Inflammatory macrophage treated with lipopolysaccharide for 4 hours (primary cell): ENCODE data around the gene RNMT.
"Not testable (repeated sequence)": the region's sequence is repeated elsewhere in the genome, so short reads cannot be mapped to it uniquely, and the experiment has no call there.

Experiments
- DNase-seq: peaks from one replicate; pipeline ENCODE4 v3.0.0-alpha.2; 2020

The RNMT gene

DNA sequence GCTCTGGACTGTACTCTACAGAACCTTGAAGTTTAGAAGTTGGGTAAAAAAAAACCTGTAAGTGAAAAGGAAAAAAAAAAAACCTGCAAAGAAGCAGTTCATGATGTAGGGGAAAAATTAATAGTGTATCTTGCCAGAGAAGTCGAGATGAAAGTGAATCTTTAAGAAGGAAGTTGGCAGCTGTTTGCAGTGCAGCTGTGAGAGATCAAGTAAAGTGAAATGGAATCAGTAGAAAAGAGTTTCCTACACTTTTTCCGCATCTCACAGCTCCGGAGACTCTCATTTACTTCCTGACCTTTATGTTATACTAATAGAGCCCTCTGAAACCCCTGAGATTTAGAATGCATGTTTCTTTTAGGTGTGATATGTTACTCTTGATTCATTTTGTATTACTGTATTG lies 19.2 kb downstream of the RNMT start:
- no peak for DNase-seq

DNA sequence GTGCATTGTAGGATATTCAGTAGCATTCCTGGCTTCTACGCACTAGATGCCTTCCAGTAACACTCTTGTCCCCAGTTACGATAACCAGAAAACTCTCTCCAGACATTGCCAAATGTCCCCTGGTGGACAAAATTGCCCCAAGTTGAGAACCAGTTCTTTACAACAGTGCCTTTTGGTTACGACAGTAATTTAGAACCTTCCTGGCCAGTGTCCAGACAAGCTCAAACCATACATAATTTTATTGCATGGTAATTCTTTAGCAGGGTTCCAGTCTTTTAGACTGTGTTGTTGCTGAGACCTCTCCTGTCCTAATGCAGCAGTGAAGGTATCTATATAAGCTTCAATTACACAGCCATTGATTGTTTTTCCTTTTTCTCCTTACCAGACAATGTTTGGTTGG lies 20.2 kb downstream of the RNMT start:
- DNase-seq, result no peak

DNA sequence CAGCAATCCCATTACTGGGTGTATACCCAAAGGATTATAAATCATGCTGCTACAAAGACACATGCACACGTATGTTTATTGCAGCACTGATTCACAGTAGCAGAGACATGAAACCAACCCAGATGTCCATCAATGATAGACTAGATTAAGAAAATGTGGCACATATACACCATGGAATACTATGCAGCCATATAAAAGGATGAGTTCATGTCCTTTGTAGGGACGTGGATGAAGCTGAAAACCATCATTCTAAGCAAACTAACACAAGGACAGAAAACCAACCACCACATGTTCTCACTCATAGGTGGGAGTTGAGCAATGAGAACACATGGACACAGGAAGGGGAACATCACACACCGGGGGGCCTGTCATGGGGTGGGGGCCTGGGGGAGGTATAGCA lies 25.1 kb downstream of the RNMT start:
- DNase-seq, result not testable (repeated sequence)

DNA sequence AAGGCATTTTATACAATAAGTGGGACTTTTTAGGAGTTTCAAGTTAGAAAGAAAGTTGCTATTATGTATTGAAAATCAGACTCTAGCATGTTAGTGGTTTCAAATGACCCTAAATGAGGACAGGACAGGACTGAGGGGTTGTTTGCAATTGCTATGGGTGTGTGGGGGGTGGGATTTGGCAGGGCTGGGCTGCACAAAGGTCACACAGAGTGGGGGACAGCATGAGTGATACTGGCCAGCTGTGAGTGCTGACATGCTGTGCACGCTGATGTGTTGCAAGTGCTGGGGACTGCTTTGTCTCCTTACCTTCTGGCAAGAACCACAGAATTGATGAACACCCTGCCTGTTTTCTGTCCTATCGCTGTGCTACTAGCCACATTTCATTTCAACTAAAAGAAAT lies 29.8 kb downstream of the RNMT start:
- DNase-seq, result no peak

DNA sequence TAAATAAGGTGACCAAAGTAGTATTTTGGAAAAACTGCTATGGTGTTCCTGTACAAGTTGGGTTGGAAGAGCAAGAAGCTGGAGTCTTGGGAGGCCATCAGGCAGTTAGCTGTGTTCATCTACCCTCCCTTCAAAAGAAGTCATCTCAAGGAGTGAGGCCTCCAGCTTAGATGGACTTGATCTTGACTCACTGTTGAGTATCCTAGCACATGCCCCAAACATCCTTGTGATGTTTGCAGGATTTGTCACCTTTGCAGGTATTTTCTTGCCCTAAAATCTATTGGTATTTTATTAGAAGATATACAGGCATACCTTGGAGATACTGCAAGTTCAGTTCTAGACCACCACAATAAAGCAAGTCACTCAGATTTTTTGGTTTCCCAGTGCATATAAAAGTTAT lies 30.2 kb downstream of the RNMT start:
- DNase-seq, result no peak

DNA sequence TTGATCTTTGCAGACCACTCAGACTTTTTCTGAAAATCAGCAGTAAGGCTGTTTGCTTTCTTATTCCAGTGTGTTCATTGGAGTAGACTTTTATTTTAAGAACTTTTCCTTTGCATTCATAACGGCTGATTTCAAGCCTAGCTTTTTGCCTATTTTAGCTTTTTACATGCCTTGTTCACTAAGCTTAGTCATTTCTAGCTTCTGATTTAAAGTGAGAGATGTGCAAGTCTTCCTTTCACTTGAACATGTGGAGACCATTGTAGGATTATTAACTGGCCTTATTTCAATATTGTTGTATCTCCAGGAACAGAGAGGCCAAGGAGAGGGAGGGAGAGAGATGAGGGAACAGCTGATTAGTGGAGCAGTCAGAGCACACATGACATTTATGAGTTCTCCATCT lies 32.1 kb downstream of the RNMT start:
- no peak for DNase-seq

DNA sequence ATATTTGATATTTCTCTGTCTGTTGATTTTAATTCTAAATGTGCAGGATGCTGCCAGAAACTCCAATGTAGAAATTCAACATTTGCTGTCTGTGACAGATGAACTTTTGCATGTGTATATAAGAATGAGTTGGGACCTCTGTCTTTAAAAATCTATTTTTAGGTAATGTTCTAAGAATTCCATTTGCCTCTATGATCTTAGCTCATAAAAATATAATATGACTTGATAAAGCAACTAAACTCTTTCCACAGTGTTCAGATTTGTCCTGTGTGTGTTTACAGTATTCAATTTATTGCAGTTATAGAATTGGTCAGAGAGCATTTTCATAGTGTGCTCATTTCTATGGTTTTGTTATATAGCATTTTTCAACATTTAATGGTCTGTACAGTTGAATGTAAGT lies 33.6 kb downstream of the RNMT start:
- DNase-seq, result no peak

DNA sequence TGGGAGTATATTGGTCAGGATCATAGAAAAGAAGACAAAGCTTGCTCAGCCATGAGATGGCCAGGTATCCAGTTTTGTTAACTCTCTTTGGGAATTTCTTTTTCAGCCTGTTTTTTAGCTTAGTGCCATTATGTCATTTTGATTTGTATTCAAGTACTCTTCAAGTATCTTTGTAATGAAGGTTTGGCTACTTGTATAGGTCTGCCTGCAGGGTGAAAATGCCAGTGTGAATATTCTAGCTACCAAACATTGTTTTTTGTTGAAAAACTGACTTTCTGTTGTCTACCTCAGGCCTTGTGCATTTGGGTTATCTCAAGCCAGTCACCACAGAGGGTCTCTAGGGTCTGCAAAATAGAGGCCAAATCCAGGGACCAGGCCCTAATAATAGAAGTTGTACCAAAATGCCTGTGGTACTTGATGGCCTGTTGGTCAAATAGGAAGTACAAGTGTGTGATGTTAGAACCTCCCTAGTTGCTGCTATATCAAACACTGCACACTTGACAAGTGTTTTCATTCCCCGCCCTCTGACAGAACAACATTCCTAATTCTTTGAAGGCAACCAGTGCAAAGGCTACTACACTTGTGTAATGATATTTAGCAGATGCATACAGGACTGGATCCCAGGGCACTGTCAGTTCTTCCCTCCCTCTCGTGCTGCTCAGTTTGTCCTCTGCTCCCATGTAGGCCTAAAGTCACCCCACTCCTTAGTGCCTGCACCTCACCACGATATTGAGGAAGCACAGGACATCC lies 36.4 kb downstream of the RNMT start:
- no peak for DNase-seq

DNA sequence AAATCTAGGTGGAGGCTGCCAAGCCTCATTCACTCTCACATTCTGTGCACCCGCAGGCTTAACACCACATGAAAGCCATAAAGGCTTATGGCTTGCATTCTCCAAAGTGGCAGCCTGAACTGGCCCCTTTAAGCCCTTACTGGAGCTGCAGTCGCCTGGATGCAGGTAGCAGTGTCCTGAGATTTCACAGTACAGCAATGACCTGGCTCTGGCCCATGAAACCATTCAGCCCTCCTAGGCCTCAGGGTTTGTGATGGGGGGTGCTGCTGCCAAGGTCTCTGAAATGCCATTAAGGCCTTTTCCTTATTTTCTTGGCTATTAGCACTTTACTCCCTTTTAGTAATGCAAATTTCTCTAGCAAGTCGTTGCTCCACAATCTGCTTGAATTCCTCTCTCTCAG lies 48.6 kb downstream of the RNMT start:
- no peak for DNase-seq

DNA sequence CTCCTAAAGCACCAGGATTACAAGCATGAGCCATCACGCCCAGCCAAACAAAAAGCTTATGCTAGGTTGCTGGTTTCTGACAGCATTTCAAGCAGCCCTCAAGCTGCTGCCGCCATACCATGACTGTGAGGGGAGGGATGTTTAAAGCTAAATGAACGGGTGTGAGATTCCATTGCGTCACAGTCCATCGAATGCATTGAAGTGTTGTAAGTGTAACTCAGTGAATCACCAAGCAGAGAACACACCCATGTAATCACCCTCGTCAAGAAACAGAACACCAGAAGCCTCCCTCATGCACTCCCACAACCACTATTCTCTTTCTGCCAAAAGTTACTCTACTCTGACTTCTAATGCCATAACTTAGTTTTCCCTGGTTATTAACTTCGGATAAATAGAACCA lies 64.7 kb downstream of the RNMT start:
- no peak for DNase-seq

DNA sequence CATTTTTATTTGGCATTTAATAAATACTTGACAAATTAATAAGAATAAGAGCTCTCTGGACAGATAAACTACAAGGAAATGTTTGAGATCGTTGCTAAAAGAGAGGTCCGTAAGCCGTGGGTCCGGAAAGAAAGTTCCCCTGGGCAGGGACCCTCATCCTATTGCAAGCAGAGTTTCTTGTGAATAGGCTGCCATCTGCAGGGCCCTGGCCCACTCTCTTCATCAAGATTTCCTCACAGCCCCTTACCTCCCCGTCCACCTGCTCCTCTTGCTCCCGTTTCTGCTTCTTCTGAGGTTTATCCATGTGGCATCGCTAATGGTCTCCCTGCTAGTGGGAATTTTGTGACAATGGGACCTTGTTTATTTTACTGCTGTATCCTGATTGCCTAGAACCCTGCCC lies 67.3 kb downstream of the RNMT start:
- no peak for DNase-seq

DNA sequence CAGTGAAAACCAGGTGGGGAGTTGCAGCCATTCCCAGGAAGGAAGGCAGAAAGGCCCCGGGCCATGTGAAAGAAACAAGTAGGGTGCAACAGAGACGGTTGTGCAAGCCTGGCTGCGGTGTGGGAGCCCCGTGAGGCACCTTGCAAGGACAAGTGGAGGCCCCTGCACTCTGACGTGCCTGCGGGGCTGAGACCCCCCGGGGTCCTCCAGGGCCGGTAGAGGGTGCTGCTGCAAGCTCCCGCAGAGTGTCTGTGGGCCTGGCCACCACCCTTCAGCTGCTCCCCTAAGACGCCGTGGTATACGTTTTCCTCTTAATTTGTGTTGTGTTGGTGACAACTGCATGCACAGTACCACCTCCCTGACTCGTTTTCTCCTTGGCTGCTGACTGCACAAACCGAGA lies 70.0 kb downstream of the RNMT start:
- no peak for DNase-seq

DNA sequence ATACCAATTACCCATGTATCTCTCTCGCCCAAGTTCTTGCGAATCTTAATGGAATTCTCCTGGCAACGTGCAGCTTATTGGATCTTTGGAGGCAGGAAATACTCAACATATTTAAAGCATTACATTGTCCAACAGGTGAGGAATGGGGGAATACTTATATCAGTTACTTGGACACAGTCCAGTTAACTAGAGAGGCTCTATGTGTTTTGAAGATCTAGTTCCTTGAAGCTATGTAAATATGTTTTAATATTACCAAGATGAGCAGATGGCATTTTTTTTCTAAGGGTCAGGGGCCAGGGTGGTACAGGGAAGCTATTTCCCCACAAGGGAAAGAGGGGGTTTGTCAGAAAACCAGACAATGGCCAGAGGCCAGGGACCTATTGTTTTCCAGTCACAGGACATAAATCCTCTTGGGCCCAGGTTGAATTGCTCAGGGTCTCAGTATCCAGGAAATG lies 70.7 kb downstream of the RNMT start:
- DNase-seq, result no peak

DNA sequence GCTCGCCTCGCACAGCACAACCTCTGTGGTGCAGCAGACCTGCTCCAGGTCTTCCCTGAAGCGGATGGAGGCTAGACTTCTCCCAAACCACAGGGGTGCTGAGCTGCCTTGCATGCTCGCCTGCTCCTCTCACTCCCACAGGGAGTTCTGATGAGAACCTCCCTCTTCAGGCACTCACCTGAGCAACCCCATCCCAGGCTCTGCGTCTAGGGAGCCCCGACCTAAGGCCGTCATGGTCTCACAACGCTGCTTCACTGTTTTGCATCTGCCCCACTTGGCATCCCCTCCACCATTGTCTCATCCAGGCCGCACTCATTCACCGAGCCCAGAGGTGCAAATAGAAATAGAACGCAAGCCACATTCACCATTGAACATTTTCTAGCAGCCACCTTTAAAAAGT lies 72.9 kb downstream of the RNMT start:
- no peak for DNase-seq

DNA sequence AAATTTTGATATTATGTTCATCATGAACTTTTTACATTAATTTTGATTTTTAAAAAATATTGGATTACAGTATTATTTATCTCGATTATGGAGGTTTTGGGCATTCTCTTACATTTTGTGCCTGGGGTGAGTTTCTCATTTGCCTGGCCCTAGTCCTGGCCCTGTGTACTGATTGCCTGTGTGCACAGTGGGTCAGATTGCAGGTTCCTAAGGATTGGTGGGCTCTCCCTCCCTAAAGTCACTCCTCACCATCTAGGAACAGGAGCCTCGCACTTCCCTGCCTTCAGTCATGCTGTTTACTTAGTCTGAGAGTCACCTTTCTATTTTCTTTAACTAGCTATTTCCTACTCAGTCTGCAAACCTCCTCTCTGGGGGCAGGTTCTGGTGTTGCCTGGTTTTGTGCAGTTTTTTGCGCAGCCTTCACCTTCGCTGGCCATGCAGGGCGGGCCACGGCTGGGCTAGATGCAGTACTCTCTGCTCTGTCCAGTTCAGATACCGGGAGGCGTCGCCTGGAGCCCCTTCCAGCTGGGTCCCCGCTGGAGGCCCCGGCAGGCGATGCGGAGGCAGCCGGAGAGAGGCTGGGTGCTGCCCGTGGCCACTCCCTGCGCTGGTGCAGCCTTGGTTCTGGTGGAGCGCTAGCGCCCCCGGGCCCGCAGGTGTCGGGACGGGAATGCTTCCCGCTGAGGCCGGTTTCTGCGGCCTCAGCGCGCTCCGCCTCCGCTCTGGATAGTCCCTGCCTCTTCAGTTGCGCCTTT lies 74.2 kb downstream of the RNMT start:
- DNase-seq, result peak; percentile 48

DNA sequence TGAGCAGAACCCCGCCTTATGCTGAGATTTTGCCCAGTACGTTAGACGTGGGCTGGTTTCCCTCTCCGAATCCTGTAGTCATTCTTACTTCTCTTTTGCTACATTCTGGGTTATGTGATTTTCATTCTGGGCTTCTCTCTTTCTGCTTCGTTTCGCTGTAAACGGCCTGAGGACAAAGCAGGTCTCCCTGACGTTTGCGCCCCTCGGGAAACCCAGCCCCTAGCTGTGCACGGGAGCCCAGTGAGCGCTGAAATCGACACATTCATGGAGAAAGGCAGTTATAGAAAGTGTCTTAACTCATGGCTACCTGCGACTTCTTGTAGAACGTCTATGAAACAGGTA lies 74.8 kb downstream of the RNMT start:
- no peak for DNase-seq

DNA sequence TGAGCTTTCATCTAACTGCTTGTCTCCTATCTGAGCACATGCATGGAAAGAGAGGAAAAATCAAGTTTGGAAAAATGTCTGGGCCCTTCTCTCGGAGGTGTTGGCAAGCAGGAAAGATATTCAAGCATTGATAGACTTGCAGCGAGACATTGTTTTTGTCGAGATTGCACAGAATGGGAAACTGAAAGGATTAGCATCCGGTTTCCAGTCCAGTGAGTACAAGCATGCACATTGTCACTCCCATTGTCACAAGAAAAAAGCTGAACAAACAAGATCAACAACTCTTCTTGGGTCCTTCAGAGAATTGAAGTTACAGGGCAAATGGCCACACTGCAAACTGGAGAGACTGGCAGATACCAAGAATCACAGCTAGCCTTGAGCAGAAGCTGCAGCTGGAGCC lies 77.8 kb downstream of the RNMT start:
- no peak for DNase-seq

DNA sequence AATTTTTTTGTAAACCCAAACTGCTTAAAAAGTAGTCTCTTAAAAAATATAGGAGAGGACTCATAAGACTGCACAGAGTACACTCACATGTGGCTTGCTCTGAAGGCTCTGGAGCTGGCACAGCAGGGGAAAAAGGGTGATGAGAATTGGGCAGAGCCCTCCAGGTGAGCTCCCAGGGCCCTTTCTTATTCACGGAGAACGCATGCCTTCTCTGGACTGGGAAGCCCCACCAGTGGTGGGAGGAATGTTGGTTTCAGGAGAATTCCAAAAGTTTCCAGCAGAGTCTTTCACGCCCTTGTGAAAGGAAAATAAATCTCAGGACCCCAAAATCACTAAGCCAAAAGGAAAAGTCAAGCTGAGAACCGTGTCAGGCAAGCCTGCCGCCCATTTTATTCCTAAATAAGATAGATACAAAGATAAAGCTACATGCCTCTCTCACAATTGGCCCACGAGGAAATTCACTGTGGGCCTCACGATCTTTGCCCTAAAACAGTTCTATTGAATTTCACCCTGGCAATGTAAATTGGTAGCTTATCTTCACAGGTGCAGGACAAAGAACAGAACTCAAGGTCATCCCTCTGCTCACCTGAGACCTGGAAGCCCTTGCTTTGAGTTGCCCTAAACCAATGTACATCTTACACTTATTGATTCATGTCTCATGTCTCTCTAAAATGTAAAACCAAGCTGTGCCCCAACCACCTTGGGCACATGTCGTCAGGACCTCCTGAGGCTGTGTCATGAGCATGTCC lies 82.0 kb downstream of the RNMT start:
- DNase-seq, result no peak

DNA sequence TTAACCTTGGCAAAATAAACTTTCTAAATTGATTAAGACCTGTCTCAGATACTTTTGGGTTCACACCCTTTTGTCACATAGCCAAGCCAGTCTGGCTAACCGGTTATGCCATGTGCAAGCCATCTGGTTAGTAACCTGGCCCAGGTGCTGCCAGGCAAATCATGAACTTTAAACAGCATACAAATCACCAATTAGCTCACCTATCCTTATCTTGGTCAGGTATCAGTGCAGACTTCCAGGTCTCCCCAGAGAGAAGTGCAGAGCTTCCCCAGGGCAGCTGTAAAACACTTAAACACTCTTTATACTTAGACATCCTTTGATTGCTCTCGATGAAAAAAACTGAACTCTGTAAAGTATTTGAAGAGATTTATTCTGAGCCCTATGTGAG lies 82.6 kb downstream of the RNMT start:
- DNase-seq, result no peak

DNA sequence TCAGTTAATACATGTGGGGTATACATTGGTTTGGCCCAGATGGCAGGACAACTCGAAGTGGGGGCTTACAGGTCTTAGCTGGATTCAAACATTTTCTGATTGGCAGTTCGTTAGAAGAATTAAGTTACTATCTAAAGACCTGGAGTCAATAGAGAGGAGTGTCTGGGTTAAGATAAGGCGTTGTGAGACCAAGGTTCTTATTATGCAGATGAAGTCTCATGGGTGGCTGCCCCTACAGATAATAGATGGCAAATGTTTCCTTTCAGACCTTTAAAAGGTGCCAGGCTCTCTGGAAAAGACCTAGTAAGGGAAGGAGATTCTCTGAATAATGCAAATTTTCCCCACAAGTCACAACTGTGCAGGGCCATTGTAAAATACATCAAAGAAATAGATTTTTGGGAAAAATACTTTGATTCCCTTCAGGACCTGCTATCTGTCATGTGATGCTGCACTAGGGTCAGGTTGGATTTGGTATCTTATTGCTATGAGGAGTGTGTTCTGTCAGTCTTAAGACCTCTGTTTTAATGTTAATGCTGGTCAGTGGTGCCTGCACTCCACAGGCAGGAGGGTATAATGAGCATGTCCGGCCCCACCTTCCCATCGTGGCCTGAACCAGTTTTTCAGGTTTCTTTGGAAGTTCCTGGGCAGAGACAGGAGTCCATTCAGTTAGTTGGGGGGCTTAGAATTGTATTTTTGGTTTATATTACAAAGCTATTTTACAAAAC lies 83.2 kb downstream of the RNMT start:
- DNase-seq, result no peak

DNA sequence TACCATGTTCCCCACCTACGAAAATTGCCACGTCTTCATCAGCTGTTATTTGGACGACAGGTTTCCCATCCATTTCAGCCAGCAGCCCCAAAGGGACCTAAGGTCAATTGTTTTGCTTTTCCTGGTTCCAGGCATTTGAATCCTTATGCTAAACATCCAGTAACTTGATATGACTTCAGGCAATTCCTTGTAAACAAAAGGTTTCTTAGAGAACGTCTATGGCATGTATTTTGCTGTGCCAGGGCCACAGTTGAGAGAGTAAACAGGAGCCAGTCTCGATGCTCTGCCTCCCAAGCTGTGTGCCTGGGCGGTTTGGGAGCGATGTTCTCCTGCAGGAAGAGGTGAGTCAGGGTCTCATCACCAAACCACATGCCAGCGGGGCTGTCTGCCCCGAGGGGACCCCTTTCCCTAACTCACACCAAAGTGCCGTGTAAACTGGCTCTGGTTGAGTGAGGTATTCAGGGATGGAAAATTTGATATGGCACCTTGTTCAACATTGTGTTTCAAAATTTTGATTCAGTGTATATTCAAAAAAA lies 84.5 kb downstream of the RNMT start:
- no peak for DNase-seq

DNA sequence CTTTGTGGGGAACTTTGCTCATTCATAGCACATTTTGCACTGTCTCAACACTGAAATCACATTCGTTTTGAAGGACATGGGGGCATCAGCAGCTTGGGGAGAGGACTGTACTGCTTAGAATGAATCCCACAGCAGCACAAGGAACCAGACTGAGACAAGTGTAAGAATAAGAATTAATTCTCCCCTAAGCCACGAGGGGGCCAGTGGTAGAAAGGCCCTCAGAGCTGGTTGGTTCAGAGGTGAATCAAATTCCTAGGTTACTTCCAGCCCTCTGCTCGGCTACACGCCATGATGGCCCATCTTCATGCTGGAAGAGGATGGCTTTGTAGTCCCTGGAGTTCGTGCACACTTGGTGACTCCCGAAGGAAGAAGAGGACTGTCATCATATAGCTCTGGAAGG lies 85.5 kb downstream of the RNMT start:
- no peak for DNase-seq

DNA sequence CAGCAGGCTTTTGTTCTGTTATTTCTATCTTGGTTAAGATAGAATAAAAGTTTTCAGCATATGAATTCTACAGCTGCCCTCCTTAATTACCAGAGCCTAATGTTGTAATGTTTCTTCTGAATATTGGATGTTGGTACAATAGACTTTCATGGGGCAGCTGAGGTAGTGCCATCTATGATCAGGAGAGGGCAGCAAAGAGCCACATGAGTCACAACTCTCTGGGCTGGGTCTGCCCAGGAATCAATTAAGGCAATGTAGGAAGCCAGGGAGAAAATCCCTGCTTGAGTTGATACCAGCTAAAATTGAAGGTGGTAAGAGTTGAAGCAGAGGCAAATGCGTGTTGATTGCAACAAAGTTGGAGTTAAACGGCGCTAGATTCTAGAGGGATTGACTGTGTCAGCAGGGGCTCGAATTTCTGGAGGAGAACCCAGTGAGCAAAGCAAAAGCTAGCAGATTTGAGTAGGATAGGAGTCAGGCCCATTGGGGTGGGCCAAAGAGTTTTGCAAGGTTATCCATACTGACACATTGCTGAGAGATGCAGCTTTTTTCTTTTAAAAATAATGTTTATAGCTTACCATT lies 86.9 kb downstream of the RNMT start:
- peak; percentile 45 for DNase-seq
